K562 (cell line): Measurements from ENCODE around the gene PINK1. TPM values are rescaled to one million over a fixed set of nuclear protein-coding genes. Genes with fewer than 3 reads are reported as not detected.

Experiments used
- ATAC-seq: fragments of 200-7000 bp; cut with Tn5 transposase; 3 replicates; pipeline ENCODE4 v1.9.1; 2020; ENCODE audit warnings: moderate library complexity
- BruUV-seq: library from RNA; stranded (reverse); fragments of 400-500 nt; replicated peaks from 2 replicates; lab custom pipeline; 2021; lab: Mats Ljungman, UMichigan
- CTCF ChIA-PET: fragments of 300-600 bp; formaldehyde crosslinking; extraction: SDS; loops from one replicate; lab custom pipeline; 2021; ENCODE audit warnings: low intra/inter-chr PET ratio; lab: Yijun Ruan, JAX
- POLR2A ChIA-PET: fragments of 300-600, 350-650 bp; sonication (Branson Sonifier 250); formaldehyde crosslinking; extraction: SDS; loops from one replicate; lab custom pipeline; 2021; ENCODE audit warnings: antibody characterized with exemption, inconsistent platforms; lab: Yijun Ruan, JAX
- DNase-seq, 4 experiments: peaks; one replicate each; pipeline versions ENCODE4 v3.0.0 to v3.0.0-alpha.2; 2011 to 2018; ENCODE audit warnings: low spot score in 3 of 4, mixed read lengths in 3 of 4; ENCODE audit errors: extremely low read depth in 1 of 4
- FAIRE-seq: peaks from 2 replicates; lab custom pipeline; 2011; peaks lifted over from hg19 to GRCh38; lab: Jason Lieb, UNC
- H2AFZ ChIP-seq: 2 replicates; pipeline ENCODE4 v1.6.0; 2011; ENCODE audit warnings: low read depth, low read length, control low read depth, inconsistent platforms
- H3K27ac ChIP-seq: fragments of 200-600 bp; 3 replicates; pipeline ENCODE4 v1.8.0; 2011; ENCODE audit warnings: low read depth, mild to moderate bottlenecking, control low read depth, inconsistent platforms, low read length, moderate library complexity, mixed read lengths; ENCODE audit errors: extremely low read depth
- H3K27me3 ChIP-seq, 2 experiments: fragments of 300-600 bp in 1 of 2; 2 replicates in 1 of 2; 3 replicates in 1 of 2; pipeline versions ENCODE4 v1.6.0 to v1.8.0; 2011; ENCODE audit warnings: inconsistent platforms in 2 of 2, low read length in 2 of 2, mild to moderate bottlenecking in 1 of 2, mixed read lengths in 1 of 2, moderate library complexity in 1 of 2; ENCODE audit not compliant: control insufficient read depth in 2 of 2, insufficient read depth in 2 of 2
- H3K36me3 ChIP-seq: fragments of 300-600 bp; 3 replicates; pipeline ENCODE4 v1.8.0; 2011; ENCODE audit warnings: mild to moderate bottlenecking, low read length, inconsistent platforms; ENCODE audit not compliant: control insufficient read depth, insufficient read depth
- H3K4me1 ChIP-seq, 2 experiments: fragments of 200-600 bp in 1 of 2; replicated peaks in 1 of 2; 2 replicates in 1 of 2; 3 replicates in 1 of 2; pipeline versions ENCODE4 v1.5.1 to v1.8.0; 2011; ENCODE audit warnings: inconsistent platforms in 2 of 2, low read length in 2 of 2, mild to moderate bottlenecking in 1 of 2, mixed read lengths in 1 of 2, moderate library complexity in 1 of 2; ENCODE audit not compliant: control insufficient read depth in 2 of 2, insufficient read depth in 2 of 2
- H3K4me2 ChIP-seq: 2 replicates; pipeline ENCODE4 v1.6.1; 2011; ENCODE audit warnings: low read length, control low read depth, inconsistent platforms, mixed read lengths; ENCODE audit not compliant: insufficient read depth
- H3K4me3 ChIP-seq: fragments of 200-600 bp; sonication (generic), shearing (Covaris generic); 2 replicates; pipeline ENCODE4 v1.5.1; 2016; ENCODE audit warnings: control low read depth, inconsistent platforms
- H3K79me2 ChIP-seq: fragments of 200-600 bp; 3 replicates; pipeline ENCODE4 v1.8.0; 2011; ENCODE audit warnings: low read length, inconsistent platforms; ENCODE audit not compliant: control insufficient read depth, insufficient read depth
- H3K9ac ChIP-seq, 2 experiments: 2 replicates each; pipeline versions ENCODE4 v1.6.0 to v1.6.1; 2011; ENCODE audit warnings: low read depth in 2 of 2, low read length in 2 of 2, control low read depth in 1 of 2, inconsistent platforms in 1 of 2, mild to moderate bottlenecking in 1 of 2, mixed read lengths in 1 of 2; ENCODE audit not compliant: insufficient read depth in 1 of 2
- H3K9me1 ChIP-seq: one replicate; pipeline ENCODE4 v1.6.0; 2011; ENCODE audit warnings: inconsistent platforms, mild to moderate bottlenecking, low read length, moderate library complexity; ENCODE audit not compliant: control insufficient read depth, insufficient read depth
- H3K9me3 ChIP-seq: replicated peaks from 2 replicates; pipeline ENCODE4 v1.5.1; 2011; ENCODE audit warnings: low read depth, low read length, inconsistent platforms; ENCODE audit not compliant: control insufficient read depth, insufficient read depth
- H4K20me1 ChIP-seq: replicated peaks from 2 replicates; pipeline ENCODE4 v1.6.1; 2011; ENCODE audit warnings: low read length, inconsistent platforms, mixed read lengths; ENCODE audit not compliant: control insufficient read depth, insufficient read depth
- ATF1 ChIP-seq, 2 experiments: fragments of 450-650 bp in 1 of 2; IDR thresholded peaks; 2 replicates each; pipeline ENCODE4 v1.6.1; 2016; ENCODE audit warnings: missing compliant biosample characterization in 1 of 2, missing genetic modification characterization in 1 of 2
- BDP1 ChIP-seq: IDR thresholded peaks from 3 replicates; pipeline ENCODE4 v1.6.1; 2011; ENCODE audit not compliant: insufficient read length, insufficient read depth
- CREM ChIP-seq: IDR thresholded peaks from 2 replicates; pipeline ENCODE4 v1.6.1; 2014; ENCODE audit warnings: antibody characterized with exemption, low read depth
- FUS ChIP-seq: fragments of 200-400 bp; formaldehyde crosslinking; optimal IDR thresholded peaks from 2 replicates; pipeline ENCODE3; 2017; ENCODE audit warnings: low read depth, low read length
- NR2C1 ChIP-seq, 2 experiments: fragments of 450-650 bp; IDR thresholded peaks; 2 replicates each; pipeline ENCODE4 v1.6.1; 2017; ENCODE audit warnings: mild to moderate bottlenecking in 2 of 2, antibody characterized with exemption in 1 of 2, inconsistent platforms in 1 of 2, missing compliant biosample characterization in 1 of 2, missing genetic modification characterization in 1 of 2
- SREBF2 ChIP-seq: sonication (generic); formaldehyde crosslinking; IDR thresholded peaks from 2 replicates; pipeline ENCODE4 v1.4.0; 2020; ENCODE audit warnings: mild to moderate bottlenecking, missing genetic modification reagents
- TGIF2 ChIP-seq: sonication (generic); formaldehyde crosslinking; IDR thresholded peaks from 2 replicates; pipeline ENCODE4 v1.8.1; 2022; ENCODE audit warnings: mild to moderate bottlenecking, missing genetic modification reagents, moderate library complexity
- U2AF1 ChIP-seq: fragments of 200-400 bp; formaldehyde crosslinking; optimal IDR thresholded peaks from 2 replicates; pipeline ENCODE3; 2017; ENCODE audit warnings: mild to moderate bottlenecking, low read depth, low read length, moderate library complexity
- ZNF311 ChIP-seq: fragments of 250-450 bp; sonication (Bioruptor Pico); IDR thresholded peaks from 2 replicates; pipeline ENCODE4 v1.4.0; 2020; ENCODE audit warnings: mild to moderate bottlenecking, moderate library complexity
- ZNF780A ChIP-seq: fragments of 250-450 bp; sonication (Bioruptor Pico); IDR thresholded peaks from 2 replicates; pipeline ENCODE4 v1.5.0; 2021; ENCODE audit warnings: mild to moderate bottlenecking
- WGBS: fragments of 100-300 bp; shearing (Covaris generic); methylation state at CpG from one replicate; pipeline ENCODE4 v1.1.6; 2016; ENCODE audit warnings: low coverage, mixed read lengths; ENCODE audit not compliant: insufficient coverage; ENCODE audit errors: missing lambda C conversion rate; 5-methylcytosine and 5-hydroxymethylcytosine counted together
- in situ Hi-C: fragments of 300-500 bp; cut with MboI; formaldehyde crosslinking; loops from 4 replicates; pipeline ENCODE4 v1.15.0; 2018; ENCODE audit warnings: inconsistent platforms, mixed read lengths
- intact Hi-C: fragments of 100-400 bp; cut with micrococcal nuclease; formaldehyde crosslinking; loops from 2 replicates; pipeline ENCODE4 v1.14.2; 2022
- polyA plus RNA-seq, 8 experiments: library from polyadenylated mRNA; depleted of rRNA in 4 of 8; stranded (reverse) in 5 of 8; unstranded in 3 of 8; fragments of >200 nt; fragmentation: Nextera tagmentation in 2 of 8; fragmentation: Illumina TruSeq in 1 of 8; extraction: Ambion mirVana in 2 of 8; extraction: Trizol in 1 of 8; gene quantifications; 2 replicates each; pipeline versions ENCODE4 v1.2.1 to v1.2.3, GENCODE V29; 2011 to 2014; ENCODE audit warnings: inconsistent platforms in 1 of 8, missing spikeins in 1 of 8
- total RNA-seq, 7 experiments: library from RNA; depleted of rRNA in 6 of 7; stranded (reverse); fragments of >200 nt in 6 of 7; fragmentation: Illumina TruSeq in 2 of 7; extraction: Trizol in 2 of 7; gene quantifications; 2 replicates each; pipeline versions ENCODE4 v1.2.1 to v1.2.3, GENCODE V29; 2011 to 2021; ENCODE audit warnings: low replicate concordance in 1 of 7
- TF ChIP-seq, protein P1 (sequence below): fragments of 450-650 bp; formaldehyde crosslinking; IDR thresholded peaks from 2 replicates; pipeline ENCODE4 v1.4.0; 2020; ENCODE audit warnings: mild to moderate bottlenecking, moderate library complexity
- TF ChIP-seq, protein P2 (sequence below): sonication (generic); formaldehyde crosslinking; IDR thresholded peaks from 2 replicates; pipeline ENCODE4 v1.9.0; 2022; ENCODE audit warnings: mild to moderate bottlenecking, missing genetic modification reagents

Gene PINK1
- total and polyA plus RNA-seq, 9 of the 15 experiments (the other 6 are each of a cell fraction or from before 2014, with no cell fraction given): 1.5 to 11.3 (median 6.8) TPM

DNA sequence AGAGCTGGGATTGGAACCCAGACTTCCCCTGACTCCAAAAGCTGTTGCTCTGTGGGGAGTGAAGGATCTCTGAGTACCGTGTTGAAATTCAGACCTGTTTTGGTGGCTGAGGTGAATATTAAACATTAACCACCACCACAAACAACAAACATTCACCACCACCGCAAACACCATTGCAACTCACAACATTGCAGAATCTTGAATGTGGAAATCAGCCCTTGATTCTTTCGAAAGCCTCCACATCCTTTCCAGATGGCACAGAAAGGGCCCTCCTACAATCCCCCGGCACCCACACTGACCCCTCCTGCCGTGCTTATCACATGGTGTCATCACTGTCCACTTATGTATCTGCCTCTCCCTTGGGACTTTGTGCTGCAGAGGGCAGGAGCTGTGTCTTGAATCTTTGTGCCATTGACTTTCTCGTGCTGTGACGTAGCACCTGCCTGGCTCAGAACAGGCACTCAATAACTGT, 42.9 kb upstream of the PINK1 start:
- Histone ChIP-seq H3K9me1 (no peaks in the 10 kb centered on the region), H2AFZ (no peak overlapping the region), H3K27ac (no peak overlapping the region), H3K36me3 (no peaks in the 10 kb centered on the region), H3K9ac (no peak overlapping the region), H4K20me1 (0 out of 2 replicates have a peak, but pooled peaks cover 7% of the 10 kb centered on the region), H3K79me2 (no peaks in the 10 kb centered on the region), H3K9me3 (no peaks in the 10 kb centered on the region), H3K4me2 (no peak overlapping the region), H3K4me3 (no peak overlapping the region), H3K4me1 (peaks cover 3 to 10% of the 10 kb centered on the region in 2 experiments; a peak in 3 of 5 replicates), H3K27me3 (peaks cover 42 to 72% of the 10 kb centered on the region in 2 experiments)
- in situ Hi-C loops (no loop called here), intact Hi-C loops (no loop called here)
- POLR2A ChIA-PET: no interaction called here
- CTCF ChIA-PET: no interaction called here
- ATAC-seq (no peak), FAIRE-seq (peak; percentile 54), DNase-seq (no peak)
- no TSS peak for BruUV-seq
- TF ChIP-seq ATF1 (CRISPR knock-in tag; IDR thresholded peaks at IDR 0.05): no peak
- peak; percentile 37; the same call in 1 of the 2 replicates for TF ChIP-seq ATF1 (tag; IDR thresholded peaks at IDR 0.05)
- TF ChIP-seq NR2C1 (IDR thresholded peaks at IDR 0.05): no peak
- no peak for TF ChIP-seq NR2C1 (tag; IDR thresholded peaks at IDR 0.05)
- 0 out of 2 replicates have a peak, but pooled peaks have one; percentile 35 for TF ChIP-seq CREM
- 3% methylated on average over 7 of the region's 7 CpGs for WGBS

DNA sequence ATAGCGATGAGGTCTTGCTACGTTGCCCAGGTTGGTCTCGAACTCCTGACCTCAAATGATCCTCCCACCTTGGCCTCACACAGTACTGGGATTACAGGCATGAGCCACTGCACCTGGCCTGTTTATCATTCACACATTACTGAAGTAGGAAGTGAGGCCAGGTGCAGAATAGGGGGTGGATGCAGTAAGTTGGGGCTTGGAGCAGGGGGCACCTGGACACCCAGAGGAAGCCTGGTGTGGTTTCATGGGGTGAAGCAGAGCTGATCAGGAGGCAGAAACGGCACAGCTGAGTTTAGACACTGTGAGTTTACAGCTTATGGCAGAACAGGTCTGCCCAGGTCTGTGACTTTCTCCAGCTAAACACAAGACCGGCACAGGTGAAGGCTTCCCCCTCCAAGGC, 39.5 kb upstream of the PINK1 start:
- ATAC-seq (no peak), FAIRE-seq (no peak), DNase-seq (no peak)
- Histone ChIP-seq H3K4me2 (no peak overlapping the region), H2AFZ (no peak overlapping the region), H3K27ac (no peak overlapping the region), H3K9me1 (no peaks in the 10 kb centered on the region), H3K9ac (peak overlapping the region in 1 of 2 experiments; percentile 6; a peak in 1 of 4 replicates), H3K27me3 (peaks cover 39 to 69% of the 10 kb centered on the region in 2 experiments), H3K79me2 (no peaks in the 10 kb centered on the region), H3K4me3 (no peak overlapping the region), H3K4me1 (peaks cover under 1 to 6% of the 10 kb centered on the region in 2 experiments; a peak in 3 of 5 replicates), H3K36me3 (no peaks in the 10 kb centered on the region), H4K20me1 (0 out of 2 replicates have a peak, but pooled peaks cover 7% of the 10 kb centered on the region), H3K9me3 (no peaks in the 10 kb centered on the region)
- intact Hi-C loops (no loop called here), in situ Hi-C loops (no loop called here)
- no TSS peak for BruUV-seq
- CTCF ChIA-PET: interaction anchor here (0.6 kb wide), 1 partner anchor 46 kb away, joined by 3 read pairs; no protein-coding TSS in a partner anchor
- 6% methylated on average over 5 of the region's 5 CpGs for WGBS
- POLR2A ChIA-PET: interaction anchor here (0.5 to 0.9 kb wide), 2 partner anchors 15 to 93 kb away, joined by 3 to 4 read pairs; no protein-coding TSS in a partner anchor
- no peak for TF ChIP-seq BDP1
- TF ChIP-seq ZNF311 (CRISPR knock-in tag): no peak
- no peak for TF ChIP-seq SREBF2
- TF ChIP-seq FUS: no peak
- TF ChIP-seq TGIF2 (CRISPR knock-in tag): no peak
- no peak for TF ChIP-seq U2AF1
- TF ChIP-seq, protein P1, sequence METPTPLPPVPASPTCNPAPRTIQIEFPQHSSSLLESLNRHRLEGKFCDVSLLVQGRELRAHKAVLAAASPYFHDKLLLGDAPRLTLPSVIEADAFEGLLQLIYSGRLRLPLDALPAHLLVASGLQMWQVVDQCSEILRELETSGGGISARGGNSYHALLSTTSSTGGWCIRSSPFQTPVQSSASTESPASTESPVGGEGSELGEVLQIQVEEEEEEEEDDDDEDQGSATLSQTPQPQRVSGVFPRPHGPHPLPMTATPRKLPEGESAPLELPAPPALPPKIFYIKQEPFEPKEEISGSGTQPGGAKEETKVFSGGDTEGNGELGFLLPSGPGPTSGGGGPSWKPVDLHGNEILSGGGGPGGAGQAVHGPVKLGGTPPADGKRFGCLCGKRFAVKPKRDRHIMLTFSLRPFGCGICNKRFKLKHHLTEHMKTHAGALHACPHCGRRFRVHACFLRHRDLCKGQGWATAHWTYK (CRISPR knock-in tag): no peak
- TF ChIP-seq ZNF780A (CRISPR knock-in tag): no peak
- TF ChIP-seq, protein P2, sequence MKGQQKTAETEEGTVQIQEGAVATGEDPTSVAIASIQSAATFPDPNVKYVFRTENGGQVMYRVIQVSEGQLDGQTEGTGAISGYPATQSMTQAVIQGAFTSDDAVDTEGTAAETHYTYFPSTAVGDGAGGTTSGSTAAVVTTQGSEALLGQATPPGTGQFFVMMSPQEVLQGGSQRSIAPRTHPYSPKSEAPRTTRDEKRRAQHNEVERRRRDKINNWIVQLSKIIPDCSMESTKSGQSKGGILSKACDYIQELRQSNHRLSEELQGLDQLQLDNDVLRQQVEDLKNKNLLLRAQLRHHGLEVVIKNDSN (CRISPR knock-in tag): no peak
